ENCODE results near the gene ACSL3. TPM values are rescaled to one million over a fixed set of nuclear protein-coding genes. Genes with fewer than 3 reads are reported as not detected.

Gene ACSL3
- total and polyA plus RNA-seq, 5 donors, result 14.4 to 50.4 (median 36.2) TPM

- no peak overlapping the region for H3K27ac ChIP-seq (ENCODE audit: low read length)
Observed at GRCh38 chr2:222931659-222932058, 70.8 kb downstream of the ACSL3 start.

GRCh38 chr2:222933458-222933857 is 72.6 kb downstream of the ACSL3 start:
- WGBS, result 92% methylated on average over 3 of the region's 3 CpGs
- intact Hi-C loops (cut with DNase I), result no loop called here
- ATAC-seq, result no peak

More at GRCh38 chr2:222931659-222932058, 70.8 kb downstream of the ACSL3 start:
- intact Hi-C loops (cut with DNase I), result no loop called here
- Histone ChIP-seq H3K9me3 (ENCODE audit: control insufficient read depth, low read length) (no peaks in the 10 kb centered on the region), H3K4me3 (ENCODE audit: low read length) (no peak overlapping the region), H3K27me3 (ENCODE audit: control insufficient read depth, insufficient read depth) (no peaks in the 10 kb centered on the region), H3K4me1 (ENCODE audit: control insufficient read depth, insufficient read depth, low read length) (no peaks in the 10 kb centered on the region)
- ATAC-seq (no peak), DNase-seq (no peak)
- 96% methylated on average over 4 of the region's 4 CpGs for WGBS

GRCh38 chr2:222935688-222936298 is 75.0 kb downstream of the ACSL3 start:
- H3K4me1 ChIP-seq (ENCODE audit: control insufficient read depth, insufficient read depth, low read length), result no peaks in the 10 kb centered on the region
- WGBS, result 96% methylated on average over 4 of the region's 4 CpGs
- intact Hi-C loops (cut with DNase I), result no loop called here
- ATAC-seq (no peak), DNase-seq (no peak)
- no peak overlapping the region for H3K27ac ChIP-seq (ENCODE audit: low read length)
- no peaks in the 10 kb centered on the region for H3K9me3 ChIP-seq (ENCODE audit: control insufficient read depth, low read length)
- H3K27me3 ChIP-seq (ENCODE audit: control insufficient read depth, insufficient read depth), result no peaks in the 10 kb centered on the region
- no peak overlapping the region for H3K4me3 ChIP-seq (ENCODE audit: low read length)

More at GRCh38 chr2:222933458-222933857, 72.6 kb downstream of the ACSL3 start:
- H3K4me1 ChIP-seq (ENCODE audit: control insufficient read depth, insufficient read depth, low read length), result no peaks in the 10 kb centered on the region
- no peaks in the 10 kb centered on the region for H3K9me3 ChIP-seq (ENCODE audit: control insufficient read depth, low read length)
- no peak overlapping the region for H3K27ac ChIP-seq (ENCODE audit: low read length)
- H3K4me3 ChIP-seq (ENCODE audit: low read length), result no peak overlapping the region
- DNase-seq, result no peak
- H3K27me3 ChIP-seq (ENCODE audit: control insufficient read depth, insufficient read depth), result no peaks in the 10 kb centered on the region

GRCh38 chr2:222936705-222937104 is 75.9 kb downstream of the ACSL3 start:
- ATAC-seq, result no peak
- no peak overlapping the region for H3K4me3 ChIP-seq (ENCODE audit: low read length)
- intact Hi-C loops (cut with DNase I), result no loop called here
- H3K27me3 ChIP-seq (ENCODE audit: control insufficient read depth, insufficient read depth), result no peaks in the 10 kb centered on the region
- H3K27ac ChIP-seq (ENCODE audit: low read length), result no peak overlapping the region
- H3K9me3 ChIP-seq (ENCODE audit: control insufficient read depth, low read length), result no peaks in the 10 kb centered on the region
- over 99% methylated on average over 7 of the region's 7 CpGs for WGBS
- DNase-seq, result no peak
- no peaks in the 10 kb centered on the region for H3K4me1 ChIP-seq (ENCODE audit: control insufficient read depth, insufficient read depth, low read length)

GRCh38 chr2:222938327-222938726 is 77.5 kb downstream of the ACSL3 start:
- no peak for ATAC-seq
- Histone ChIP-seq H3K27me3 (ENCODE audit: control insufficient read depth, insufficient read depth) (no peaks in the 10 kb centered on the region), H3K9me3 (ENCODE audit: control insufficient read depth, low read length) (no peaks in the 10 kb centered on the region), H3K27ac (ENCODE audit: low read length) (no peak overlapping the region), H3K4me3 (ENCODE audit: low read length) (no peak overlapping the region), H3K4me1 (ENCODE audit: control insufficient read depth, insufficient read depth, low read length) (no peaks in the 10 kb centered on the region)
- no peak for DNase-seq
- intact Hi-C loops (cut with DNase I), result no loop called here
- WGBS, result 97% methylated on average over 2 of the region's 2 CpGs

- 82% methylated on average over 6 of the region's 6 CpGs for WGBS
- no peak for DNase-seq
- peak; percentile 23 to 41 for ATAC-seq
- H3K4me1 ChIP-seq (ENCODE audit: control insufficient read depth, insufficient read depth, low read length), result no peaks in the 10 kb centered on the region
- H3K27ac ChIP-seq (ENCODE audit: low read length), result no peak overlapping the region
- no peaks in the 10 kb centered on the region for H3K27me3 ChIP-seq (ENCODE audit: control insufficient read depth, insufficient read depth)
- H3K9me3 ChIP-seq (ENCODE audit: control insufficient read depth, low read length), result no peaks in the 10 kb centered on the region
- H3K4me3 ChIP-seq (ENCODE audit: low read length), result no peak overlapping the region
- intact Hi-C loops (cut with DNase I), result no loop called here
Observed at GRCh38 chr2:222939208-222939856, 78.5 kb downstream of the ACSL3 start.

GRCh38 chr2:222939979-222940378 is 79.1 kb downstream of the ACSL3 start:
- intact Hi-C loops (cut with DNase I), result no loop called here
- Histone ChIP-seq H3K4me3 (ENCODE audit: low read length) (no peak overlapping the region), H3K4me1 (ENCODE audit: control insufficient read depth, insufficient read depth, low read length) (no peaks in the 10 kb centered on the region), H3K27me3 (ENCODE audit: control insufficient read depth, insufficient read depth) (no peaks in the 10 kb centered on the region), H3K9me3 (ENCODE audit: control insufficient read depth, low read length) (no peaks in the 10 kb centered on the region), H3K27ac (ENCODE audit: low read length) (no peak overlapping the region)
- ATAC-seq, result no peak
- 89% methylated on average over 2 of the region's 2 CpGs for WGBS
- DNase-seq, result no peak

- intact Hi-C loops (cut with DNase I), result no loop called here
- no peak for ATAC-seq
- DNase-seq, result no peak
- no peaks in the 10 kb centered on the region for H3K9me3 ChIP-seq (ENCODE audit: control insufficient read depth, low read length)
- no peaks in the 10 kb centered on the region for H3K4me1 ChIP-seq (ENCODE audit: control insufficient read depth, insufficient read depth, low read length)
- 95% methylated on average over 7 of the region's 7 CpGs for WGBS
- no peak overlapping the region for H3K27ac ChIP-seq (ENCODE audit: low read length)
- no peak overlapping the region for H3K4me3 ChIP-seq (ENCODE audit: low read length)
- H3K27me3 ChIP-seq (ENCODE audit: control insufficient read depth, insufficient read depth), result no peaks in the 10 kb centered on the region
Observed at GRCh38 chr2:222941510-222942032, 80.7 kb downstream of the ACSL3 start.

- H3K27ac ChIP-seq (ENCODE audit: low read length), result no peak overlapping the region
- DNase-seq (no peak), ATAC-seq (no peak)
- H3K4me1 ChIP-seq (ENCODE audit: control insufficient read depth, insufficient read depth, low read length), result no peaks in the 10 kb centered on the region
- H3K4me3 ChIP-seq (ENCODE audit: low read length), result no peak overlapping the region
- WGBS, result 95% methylated on average over 3 of the region's 3 CpGs
- no peaks in the 10 kb centered on the region for H3K9me3 ChIP-seq (ENCODE audit: control insufficient read depth, low read length)
- no peaks in the 10 kb centered on the region for H3K27me3 ChIP-seq (ENCODE audit: control insufficient read depth, insufficient read depth)
- intact Hi-C loops (cut with DNase I), result no loop called here
Observed at GRCh38 chr2:222942561-222942960, 81.7 kb downstream of the ACSL3 start.

GRCh38 chr2:222942977-222943376 is 82.1 kb downstream of the ACSL3 start:
- Histone ChIP-seq H3K4me3 (ENCODE audit: low read length) (no peak overlapping the region), H3K9me3 (ENCODE audit: control insufficient read depth, low read length) (no peaks in the 10 kb centered on the region), H3K27ac (ENCODE audit: low read length) (no peak overlapping the region), H3K27me3 (ENCODE audit: control insufficient read depth, insufficient read depth) (no peaks in the 10 kb centered on the region), H3K4me1 (ENCODE audit: control insufficient read depth, insufficient read depth, low read length) (no peaks in the 10 kb centered on the region)
- intact Hi-C loops (cut with DNase I), result no loop called here
- no peak for DNase-seq
- 89% methylated on average over 1 of the region's 1 CpG for WGBS
- no peak for ATAC-seq

- WGBS, result 57% methylated on average over 1 of the region's 1 CpG
Observed at GRCh38 chr2:222943820-222944219, 83.0 kb downstream of the ACSL3 start.

More at GRCh38 chr2:222943820-222944219, 83.0 kb downstream of the ACSL3 start:
- intact Hi-C loops (cut with DNase I), result no loop called here
- no peak overlapping the region for H3K27ac ChIP-seq (ENCODE audit: low read length)
- no peaks in the 10 kb centered on the region for H3K9me3 ChIP-seq (ENCODE audit: control insufficient read depth, low read length)
- no peak for DNase-seq
- no peaks in the 10 kb centered on the region for H3K4me1 ChIP-seq (ENCODE audit: control insufficient read depth, insufficient read depth, low read length)
- ATAC-seq, result no peak
- H3K27me3 ChIP-seq (ENCODE audit: control insufficient read depth, insufficient read depth), result no peaks in the 10 kb centered on the region
- H3K4me3 ChIP-seq (ENCODE audit: low read length), result no peak overlapping the region

Measured in right cardiac atrium (tissue), 5 donors.